Measurements from ENCODE around the gene SNTG2.
A peak's percentile ranks its signal among the peaks of the same experiment; 100 is the strongest.

Gene SNTG2

GRCh38 chr2:954687-955000 lies 4.0 kb downstream of the SNTG2 start:
- no peak for DNase-seq

- DNase-seq: no peak
Observed at GRCh38 chr2:955829-956731, 5.4 kb downstream of the SNTG2 start.

GRCh38 chr2:959457-959856 lies 8.8 kb downstream of the SNTG2 start:
- no peak for DNase-seq

- no peak for DNase-seq
Observed at GRCh38 chr2:960061-960736, 9.6 kb downstream of the SNTG2 start.

- no peak for DNase-seq
Observed at GRCh38 chr2:961786-962185, 11.1 kb downstream of the SNTG2 start.

GRCh38 chr2:963876-964275 lies 13.2 kb downstream of the SNTG2 start:
- no peak for DNase-seq

GRCh38 chr2:964562-964961 lies 13.9 kb downstream of the SNTG2 start:
- no peak for DNase-seq

GRCh38 chr2:965640-966147 lies 15.0 kb downstream of the SNTG2 start:
- no peak for DNase-seq

- no peak for DNase-seq
Observed at GRCh38 chr2:973129-973528, 22.5 kb downstream of the SNTG2 start.

- peak; percentile 53 for DNase-seq
Observed at GRCh38 chr2:974054-974453, 23.4 kb downstream of the SNTG2 start.

GRCh38 chr2:974502-974901 lies 23.9 kb downstream of the SNTG2 start:
- no peak for DNase-seq

- DNase-seq: no peak
Observed at GRCh38 chr2:975095-975494, 24.4 kb downstream of the SNTG2 start.

- DNase-seq: no peak
Observed at GRCh38 chr2:979069-979928, 28.6 kb downstream of the SNTG2 start.

GRCh38 chr2:980176-980575 lies 29.5 kb downstream of the SNTG2 start:
- DNase-seq: no peak

GRCh38 chr2:981258-981657 lies 30.6 kb downstream of the SNTG2 start:
- no peak for DNase-seq

- no peak for DNase-seq
Observed at GRCh38 chr2:981759-982158, 31.1 kb downstream of the SNTG2 start.

- no peak for DNase-seq
Observed at GRCh38 chr2:985317-985898, 34.8 kb downstream of the SNTG2 start.

GRCh38 chr2:987789-988188 lies 37.1 kb downstream of the SNTG2 start:
- DNase-seq: no peak

GRCh38 chr2:989781-990467 lies 39.3 kb downstream of the SNTG2 start:
- DNase-seq: no peak

GRCh38 chr2:990970-991369 lies 40.3 kb downstream of the SNTG2 start:
- DNase-seq: no peak

GRCh38 chr2:1002350-1002749 lies 51.7 kb downstream of the SNTG2 start:
- DNase-seq: no peak

- DNase-seq: no peak
Observed at GRCh38 chr2:1004398-1004797, 53.7 kb downstream of the SNTG2 start.

Data from stimulated activated CD8-positive, alpha-beta memory T cell treated with anti-CD3 and anti-CD28 coated beads, Interleukin-4, amount 100 ng/mL, for 48 hours (primary cell).